GM23248 (cell line): ENCODE results near the gene TNFRSF19.

ENCODE experiments used
- EZH2 ChIP-seq: fragments of 200-600 bp; sonication (generic); IDR thresholded peaks from 2 replicates; pipeline ENCODE4 v1.6.1; 2018; ENCODE audit warnings: antibody characterized with exemption, mild to moderate bottlenecking; ENCODE audit not compliant: insufficient read depth, poor library complexity, severe bottlenecking
- EZH2phosphoT487 ChIP-seq: fragments of 200-600 bp; sonication (generic); IDR thresholded peaks from 2 replicates; pipeline ENCODE4 v1.6.1; 2018; ENCODE audit warnings: antibody characterized with exemption, moderate library complexity, mild to moderate bottlenecking, low read depth; ENCODE audit not compliant: insufficient read depth

DNA sequence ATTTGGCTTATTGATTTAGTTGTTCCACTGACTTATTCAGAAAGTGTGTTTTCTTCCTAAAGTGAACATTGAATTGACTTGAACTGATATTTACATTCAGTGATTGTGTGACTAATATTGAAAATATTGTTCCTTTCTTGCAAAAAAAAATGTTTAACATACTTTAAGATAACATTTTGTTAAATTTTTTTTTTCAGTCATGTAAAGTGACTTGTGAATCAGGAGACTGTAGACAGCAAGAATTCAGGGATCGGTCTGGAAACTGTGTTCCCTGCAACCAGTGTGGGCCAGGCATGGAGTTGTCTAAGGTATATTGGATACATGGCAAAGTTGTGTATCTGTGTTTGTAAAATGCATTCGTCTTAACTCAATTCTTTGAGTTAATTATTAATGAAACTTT lies 22.9 kb downstream of the TNFRSF19 start:
- no peak for TF ChIP-seq EZH2
- TF ChIP-seq EZH2phosphoT487, result no peak
